Liver (tissue), 9 donors: ENCODE results near the gene SLC37A2. TPM values are rescaled to one million over a fixed set of nuclear protein-coding genes. Genes with fewer than 3 reads are reported as not detected.

Source experiments
- DNase-seq: peaks from one replicate; pipeline ENCODE4 v3.0.0-alpha.2; 2017; ENCODE audit warnings: low spot score
- H3K27ac ChIP-seq, 2 donors: one replicate each; pipeline ENCODE4 v1.7.0; 2013; ENCODE audit warnings: inconsistent platforms in 2 of 2, low read length in 2 of 2, control low read depth in 1 of 2, low read depth in 1 of 2, mild to moderate bottlenecking in 1 of 2
- H3K27me3 ChIP-seq, 4 donors: one replicate each; pipeline versions ENCODE4 v1.6.1 to v1.7.0; 2013; ENCODE audit warnings: low read length in 3 of 4, inconsistent platforms in 1 of 4, mild to moderate bottlenecking in 1 of 4, moderate library complexity in 1 of 4; ENCODE audit not compliant: control insufficient read depth in 4 of 4, insufficient read depth in 4 of 4
- H3K36me3 ChIP-seq, 4 donors: one replicate each; pipeline versions ENCODE4 v1.6.1 to v1.7.0; 2013; ENCODE audit warnings: low read length in 3 of 4, mild to moderate bottlenecking in 3 of 4, low read depth in 1 of 4, moderate library complexity in 1 of 4; ENCODE audit not compliant: control insufficient read depth in 4 of 4, insufficient read depth in 3 of 4
- H3K4me1 ChIP-seq, 4 donors: one replicate each; pipeline versions ENCODE4 v1.6.1 to v1.7.0; 2013; ENCODE audit warnings: low read length in 3 of 4, mild to moderate bottlenecking in 3 of 4, moderate library complexity in 1 of 4; ENCODE audit not compliant: control insufficient read depth in 4 of 4, insufficient read depth in 4 of 4
- H3K4me3 ChIP-seq, 3 donors: one replicate each; pipeline versions ENCODE4 v1.6.1 to v1.7.0; 2013; ENCODE audit warnings: low read length in 3 of 3, control low read depth in 1 of 3, low read depth in 1 of 3, mild to moderate bottlenecking in 1 of 3
- H3K9ac ChIP-seq, 2 donors: one replicate each; pipeline ENCODE4 v1.7.0; 2013; ENCODE audit warnings: low read length in 2 of 2, mild to moderate bottlenecking in 2 of 2, moderate library complexity in 2 of 2, control low read depth in 1 of 2, low read depth in 1 of 2
- H3K9me3 ChIP-seq, 4 donors: one replicate each; pipeline versions ENCODE4 v1.6.1 to v1.7.0; 2013; ENCODE audit warnings: low read length in 3 of 4; ENCODE audit not compliant: control insufficient read depth in 4 of 4
- ATF3 ChIP-seq: IDR thresholded peaks from 2 replicates; pipeline ENCODE4 v1.6.1; 2016; ENCODE audit warnings: antibody characterized with exemption
- CTCF ChIP-seq: fragments of 150-350 bp; IDR thresholded peaks from 2 replicates; pipeline ENCODE4 v1.5.1; 2017; ENCODE audit warnings: improper control_type of control experiment, low read depth, low read length; ENCODE audit not compliant: missing input control
- FOXA1 ChIP-seq: IDR thresholded peaks from 2 replicates; pipeline ENCODE4 v1.6.1; 2016; ENCODE audit warnings: antibody characterized with exemption
- GABPA ChIP-seq, 2 donors: IDR thresholded peaks in 1 of 2; conservative IDR thresholded peaks in 1 of 2; 2 replicates each; pipeline ENCODE4 v1.6.1; 2016; ENCODE audit warnings: antibody characterized with exemption in 2 of 2, mild to moderate bottlenecking in 1 of 2, moderate library complexity in 1 of 2
- NR2F2 ChIP-seq: IDR thresholded peaks from 2 replicates; pipeline ENCODE4 v1.6.1; 2016; ENCODE audit warnings: antibody characterized with exemption
- RAD21 ChIP-seq, 2 donors: IDR thresholded peaks; 2 replicates each; pipeline ENCODE4 v1.6.1; 2016; ENCODE audit warnings: antibody characterized with exemption in 2 of 2, mild to moderate bottlenecking in 2 of 2
- REST ChIP-seq: IDR thresholded peaks from 2 replicates; pipeline ENCODE4 v1.6.1; 2016; ENCODE audit warnings: antibody characterized with exemption, mild to moderate bottlenecking
- SP1 ChIP-seq: IDR thresholded peaks from 2 replicates; pipeline ENCODE4 v1.6.1; 2018; ENCODE audit warnings: antibody characterized with exemption, mild to moderate bottlenecking
- YY1 ChIP-seq: IDR thresholded peaks from 2 replicates; pipeline ENCODE4 v1.6.1; 2016; ENCODE audit warnings: antibody characterized with exemption, mild to moderate bottlenecking
- ZBTB33 ChIP-seq: IDR thresholded peaks from 2 replicates; pipeline ENCODE4 v1.6.1; 2016; ENCODE audit warnings: antibody characterized with exemption
- WGBS: extraction: QIAGEN DNeasy Blood & Tissue Kit; methylation state at CpG from one replicate; pipeline ENCODE4 v1.1.7; 2013; 5-methylcytosine and 5-hydroxymethylcytosine counted together
- polyA plus RNA-seq, 2 donors: library from polyadenylated mRNA; stranded (reverse) in 1 of 2; unstranded in 1 of 2; fragments of 200-250 nt in 1 of 2; fragments of >200 nt in 1 of 2; fragmentation: Nextera tagmentation in 1 of 2; extraction: Ambion mirVana in 1 of 2; gene quantifications; one replicate each; pipeline versions ENCODE4 v1.2.1 to v1.2.3, GENCODE V29; 2013 to 2015
- total RNA-seq, 2 donors: library from RNA; depleted of rRNA; stranded (reverse); fragments of >200 nt; gene quantifications; one replicate each; pipeline ENCODE4 v1.2.3, GENCODE V29; 2014
- donor health status: healthy.
- donor health status: healthy.
- donor health status: healthy.
- donor health status: healthy.
- donor health status: healthy.

Gene SLC37A2
- total and polyA plus RNA-seq, 4 donors = 0.51 to 12.3 (median 5.6) TPM

- no peaks in the 10 kb centered on the region for H3K27me3 ChIP-seq
- peak; percentile 31 for DNase-seq
- no peak overlapping the region for H3K4me3 ChIP-seq
- no peak overlapping the region for H3K9ac ChIP-seq
- TF ChIP-seq ATF3 (no peak), RAD21 (IDR thresholded peaks at IDR 0.05) (no peak), ZBTB33 (no peak), NR2F2 (no peak)
- 84% methylated on average over 6 of the region's 6 CpGs for WGBS
- peaks cover 0 to 4% (median 0%) of the 10 kb centered on the region in 4 donors for H3K36me3 ChIP-seq
- peaks cover 0 to 2% (median 0%) of the 10 kb centered on the region in 4 donors for H3K4me1 ChIP-seq
- no peak overlapping the region for H3K27ac ChIP-seq
- no peaks in the 10 kb centered on the region for H3K9me3 ChIP-seq
Observed at GRCh38 chr11:125090816-125091215, 27.7 kb downstream of the SLC37A2 start.

GRCh38 chr11:125091247-125091876 is 28.3 kb downstream of the SLC37A2 start:
- H3K9ac ChIP-seq = no peak overlapping the region

GRCh38 chr11:125091877-125092664 is 29.0 kb downstream of the SLC37A2 start:
- Histone ChIP-seq H3K9ac (no peak overlapping the region), H3K4me3 (no peak overlapping the region), H3K27ac (no peak overlapping the region), H3K4me1 (peaks cover 0 to 2% (median 0%) of the 10 kb centered on the region in 4 donors), H3K36me3 (peaks cover 0 to 6% (median 4%) of the 10 kb centered on the region in 4 donors), H3K27me3 (no peaks in the 10 kb centered on the region), H3K9me3 (no peaks in the 10 kb centered on the region)
- WGBS = 90% methylated on average over 6 of the region's 6 CpGs
- TF ChIP-seq FOXA1 (no peak), ZBTB33 (no peak), SP1 (no peak), REST (no peak), YY1 (no peak)
- DNase-seq = no peak

More at GRCh38 chr11:125091247-125091876, 28.3 kb downstream of the SLC37A2 start:
- Histone ChIP-seq H3K27ac (no peak overlapping the region), H3K4me1 (peaks cover 0 to 2% (median 0%) of the 10 kb centered on the region in 4 donors), H3K36me3 (peaks cover 0 to 6% (median 3%) of the 10 kb centered on the region in 4 donors), H3K4me3 (no peak overlapping the region), H3K9me3 (no peaks in the 10 kb centered on the region), H3K27me3 (no peaks in the 10 kb centered on the region)
- TF ChIP-seq RAD21 (IDR thresholded peaks at IDR 0.05) = peak; percentile 95 to 96
- TF ChIP-seq CTCF = peak; percentile 68
- no peak for TF ChIP-seq GABPA (IDR thresholded peaks at IDR 0.05 in 1 of 2, conservative IDR thresholded peaks at IDR 0.05 in 1 of 2)
- DNase-seq = peak; percentile 34
- 61% methylated on average over 5 of the region's 5 CpGs for WGBS
